Left ventricle myocardium superior (tissue), 1 donor: Measurements from ENCODE around the gene PM20D1. TPM values are rescaled to one million over a fixed set of nuclear protein-coding genes. Genes with fewer than 3 reads are reported as not detected.
A peak's percentile ranks its signal among the peaks of the same experiment; 100 is the strongest.

Source experiments
- ATAC-seq: fragments of 200-7000 bp; cut with Tn5 transposase; one replicate; pipeline ENCODE4 v1.9.1; 2020; ENCODE audit warnings: mild to moderate bottlenecking, moderate library complexity
- DNase-seq: peaks from one replicate; pipeline ENCODE4 v3.0.0-alpha.2; 2020
- intact Hi-C: fragments of 100-400 bp; cut with micrococcal nuclease; formaldehyde crosslinking; loops from one replicate; pipeline ENCODE4 v1.11.0; 2022
- total RNA-seq: library from RNA; stranded (reverse); fragmentation: NEBNext Ultra II Directional; extraction: Animal tissue kit (Norgen Biotek cat#: 25700); gene quantifications from one replicate; pipeline ENCODE4 v1.2.1, GENCODE V29; 2021
- donor health status: DM: no; HTN: yes; CAD: no; lungs with severe emphysema.

The PM20D1 gene
- total RNA-seq, 1 donor from 2014 or later = 1.6 TPM

GRCh38 chr1:205785446-205785845 is 64.5 kb downstream of the PM20D1 start:
- intact Hi-C loops = no loop called here
- DNase-seq (no peak), ATAC-seq (no peak)

DNA sequence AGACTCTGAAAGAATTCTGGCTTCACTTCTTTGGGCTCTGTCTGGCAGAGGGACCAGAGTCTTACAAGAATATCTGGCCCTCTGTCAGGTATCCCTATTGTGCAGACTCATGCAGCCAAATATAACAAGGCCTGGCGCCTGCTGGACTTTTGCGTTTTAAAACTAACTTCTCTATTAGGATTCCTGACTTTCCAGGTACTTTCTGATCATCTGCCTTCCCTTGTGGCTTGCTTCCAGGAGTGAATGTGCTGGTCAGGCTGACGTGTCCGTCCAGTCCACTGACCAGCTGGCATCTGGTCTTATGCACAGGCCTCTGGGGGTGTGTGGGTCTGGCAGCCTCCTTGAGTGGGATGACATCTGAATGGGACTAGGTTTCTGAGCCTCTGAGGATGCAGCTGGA is 66.0 kb downstream of the PM20D1 start:
- intact Hi-C loops = no loop called here
- ATAC-seq (peak; percentile 56), DNase-seq (no peak)

GRCh38 chr1:205783433-205783795 is 66.5 kb downstream of the PM20D1 start:
- intact Hi-C loops = no loop called here
- DNase-seq = no peak
- ATAC-seq = peak; percentile 16

DNA sequence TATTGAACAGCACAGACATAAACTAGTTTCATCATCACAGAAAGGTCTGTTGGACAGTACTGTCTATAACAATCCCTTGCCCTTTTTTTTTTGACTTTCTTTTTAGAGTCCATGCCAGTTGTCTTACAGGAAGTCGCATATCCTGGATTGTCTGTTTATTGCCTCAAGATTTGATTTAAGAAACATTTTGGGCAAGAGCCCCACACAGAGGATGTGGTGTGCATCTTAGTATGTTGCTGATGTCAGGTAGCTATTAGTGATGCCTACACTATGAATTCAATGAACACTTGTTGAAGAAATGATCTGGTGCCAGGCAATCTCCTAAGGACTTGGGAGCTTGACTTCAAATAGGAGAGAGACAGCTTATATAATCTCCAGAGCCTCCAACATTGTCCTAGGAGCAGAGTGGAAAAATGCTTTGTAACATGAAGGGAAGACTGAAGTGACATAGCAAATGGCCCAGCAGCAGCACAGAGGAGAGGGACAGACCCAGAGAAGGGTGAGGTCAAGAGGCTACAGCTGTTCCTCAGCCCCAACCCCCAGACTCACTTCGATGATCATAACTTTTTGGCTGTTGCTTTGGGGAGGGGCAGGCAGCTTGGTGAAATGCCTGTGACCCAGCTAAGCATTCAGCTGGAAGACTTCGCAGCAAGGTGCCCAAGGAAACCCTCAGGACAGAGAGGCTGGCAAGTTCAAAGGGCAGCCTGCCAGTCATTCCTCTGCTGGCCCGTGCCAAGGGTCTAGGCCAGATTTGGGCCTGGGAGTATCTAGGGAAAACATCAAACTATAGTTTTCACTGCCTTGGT is 67.1 kb downstream of the PM20D1 start:
- ATAC-seq = no peak
- no peak for DNase-seq
- intact Hi-C loops = no loop called here

DNA sequence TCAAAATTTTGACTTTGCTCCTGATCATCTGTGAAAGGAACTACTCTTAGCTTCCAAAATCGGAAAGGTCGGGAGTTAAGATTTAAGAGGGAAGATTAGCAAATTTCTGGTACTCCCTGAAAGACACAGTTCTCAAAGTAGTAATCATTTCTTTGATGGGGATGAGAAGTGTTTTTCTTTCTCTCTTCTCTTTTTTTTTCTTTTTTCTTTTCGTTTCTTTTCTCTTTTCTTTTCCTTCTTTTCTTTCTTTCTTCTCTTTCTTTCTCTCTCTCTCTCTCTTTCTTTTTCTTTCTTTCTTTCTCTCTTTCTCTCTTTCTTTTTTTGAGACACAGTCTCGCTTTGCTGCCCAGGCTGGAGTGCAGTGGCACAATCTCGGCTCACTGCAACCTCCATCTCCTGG is 69.6 kb downstream of the PM20D1 start:
- intact Hi-C loops = no loop called here
- ATAC-seq = no peak
- no peak for DNase-seq

Other genes starting within 250 kb of the PM20D1 start
- 40.5 TPM for gene ELK4, start 218.1 kb downstream of the PM20D1 start, total RNA-seq
- 6.6 TPM for gene SLC45A3, start 169.6 kb downstream of the PM20D1 start, total RNA-seq
- gene NUCKS1, start 100.0 kb downstream of the PM20D1 start, total RNA-seq = 202 TPM
- 14.5 TPM for gene RAB29, start 74.7 kb downstream of the PM20D1 start, total RNA-seq
- gene SLC41A1, start 36.9 kb downstream of the PM20D1 start, total RNA-seq = 511 TPM
- gene SLC26A9, start 93.3 kb upstream of the PM20D1 start, total RNA-seq = 34.0 TPM
- 1.6 TPM for gene RAB7B, start 153.3 kb upstream of the PM20D1 start, total RNA-seq
- gene CTSE, start 173.8 kb upstream of the PM20D1 start, total RNA-seq = 0.15 TPM
- gene RHEX, start 203.0 kb upstream of the PM20D1 start, total RNA-seq = 1.0 TPM